Panc1 (cell line): Measurements from ENCODE around the gene ARF1.

Source experiments
- CTCF ChIP-seq: fragments of 450-650 bp; IDR thresholded peaks from 2 replicates; pipeline ENCODE4 v1.5.1; 2017; ENCODE audit warnings: mild to moderate bottlenecking
- POLR2AphosphoS5 ChIP-seq: IDR thresholded peaks from 2 replicates; pipeline ENCODE4 v1.6.1; 2012; ENCODE audit warnings: mild to moderate bottlenecking, low read depth, low read length, moderate library complexity
- TCF7L2 ChIP-seq: IDR thresholded peaks from 2 replicates; pipeline ENCODE4 v1.6.1; 2011; ENCODE audit warnings: mild to moderate bottlenecking, low read depth, low read length, inconsistent platforms

- no peak for TF ChIP-seq CTCF
- no peak for TF ChIP-seq POLR2AphosphoS5
- no peak for TF ChIP-seq TCF7L2
Measured at GRCh38 chr1:228041316-228041715, 41.2 kb upstream of the ARF1 start.
